CD4-positive, alpha-beta T cell treated with Interleukin-4 for 1 hour (primary cell): Measurements from ENCODE around the gene TMEM51.

Experiments used
- DNase-seq, 2 donors: peaks; one replicate each; pipeline ENCODE4 v3.0.0-alpha.2; 2020 to 2022

TMEM51 gene

GRCh38 chr1:15153184-15153841, at the start of gene TMEM51:
Gene TMEM51 (plus strand): TSS chr1:15153747. CDS start chr1:15215088, 61,341 bp downstream.
- DNase-seq = no peak

DNA sequence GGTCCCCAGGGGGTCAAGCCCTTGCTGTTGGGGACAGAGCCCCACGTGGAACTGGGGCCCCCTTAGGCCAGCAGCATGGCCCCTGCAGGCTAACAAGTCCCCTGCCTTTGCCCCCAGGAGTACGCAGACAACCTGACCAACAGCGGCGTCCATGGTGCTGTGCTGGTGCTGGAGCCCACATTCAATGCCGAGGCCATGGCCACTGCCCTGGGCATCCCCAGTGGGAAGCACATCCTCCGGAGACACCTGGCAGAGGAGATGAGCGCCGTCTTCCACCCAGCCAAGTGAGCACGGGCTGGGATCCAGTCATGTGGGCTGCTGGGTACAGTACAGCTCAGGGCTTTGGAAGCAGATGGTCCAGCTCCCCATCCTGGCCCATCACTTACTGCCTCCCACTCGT, 49.6 kb upstream of the TMEM51 start:
- DNase-seq = no peak

DNA sequence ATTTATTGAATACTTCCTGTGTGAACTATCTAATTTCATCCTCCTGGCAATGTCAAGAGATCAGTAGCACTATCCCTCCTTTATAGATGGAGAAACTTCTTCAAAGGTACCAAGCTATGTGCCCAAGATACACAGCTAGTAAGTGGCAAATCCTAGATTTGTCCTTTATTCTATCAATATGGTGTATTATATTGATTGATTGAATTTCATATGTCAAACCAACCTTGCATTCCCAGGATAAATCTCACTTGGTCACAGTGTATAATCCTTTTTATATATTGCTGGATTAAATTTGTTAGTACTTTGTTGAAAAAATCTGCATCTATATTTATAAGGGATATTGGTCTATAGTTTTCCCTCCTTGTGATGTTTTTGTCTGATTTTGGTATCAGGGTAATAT, 48.8 kb upstream of the TMEM51 start:
- DNase-seq = no peak

- DNase-seq = no peak
Measured at GRCh38 chr1:15106608-15107007, 46.9 kb upstream of the TMEM51 start.

GRCh38 chr1:15107058-15107687, 46.4 kb upstream of the TMEM51 start:
- no peak for DNase-seq

- no peak for DNase-seq
Measured at GRCh38 chr1:15107911-15108310, 45.6 kb upstream of the TMEM51 start.

DNA sequence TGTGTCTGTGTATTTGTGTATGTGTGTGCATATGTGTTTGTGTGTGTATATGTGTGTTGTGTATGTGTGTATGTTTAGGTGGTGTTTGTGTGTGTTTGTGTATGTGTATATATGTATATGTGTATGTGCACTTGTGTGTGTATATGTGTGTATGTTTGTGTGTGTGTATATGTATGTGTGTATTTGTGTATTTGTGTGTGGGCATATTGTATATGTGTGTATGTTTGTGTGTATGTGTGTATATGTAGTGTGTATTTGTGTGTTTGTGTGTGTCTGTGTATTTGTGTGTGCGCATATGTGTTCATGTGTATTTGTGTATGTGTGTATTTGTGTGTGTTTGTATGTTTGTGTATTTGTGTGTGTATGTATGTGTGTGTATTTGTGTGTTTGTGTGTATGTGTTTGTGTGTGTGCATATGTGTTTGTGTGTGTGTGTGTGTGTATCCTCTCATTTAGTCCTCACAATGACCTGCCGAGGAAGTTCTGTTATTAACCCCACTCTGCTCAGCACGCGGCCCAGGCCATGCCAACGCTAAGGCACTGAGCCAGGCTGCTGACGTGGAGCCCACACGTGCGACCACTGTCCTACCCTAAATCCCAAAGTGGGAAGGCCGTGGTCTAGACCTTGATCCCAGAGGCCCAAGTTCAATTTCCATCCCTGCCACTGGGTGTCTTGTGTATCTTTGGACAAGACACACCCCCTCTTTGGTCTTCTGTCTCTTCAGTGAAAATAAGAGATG, 43.2 kb upstream of the TMEM51 start:
- no peak for DNase-seq

DNA sequence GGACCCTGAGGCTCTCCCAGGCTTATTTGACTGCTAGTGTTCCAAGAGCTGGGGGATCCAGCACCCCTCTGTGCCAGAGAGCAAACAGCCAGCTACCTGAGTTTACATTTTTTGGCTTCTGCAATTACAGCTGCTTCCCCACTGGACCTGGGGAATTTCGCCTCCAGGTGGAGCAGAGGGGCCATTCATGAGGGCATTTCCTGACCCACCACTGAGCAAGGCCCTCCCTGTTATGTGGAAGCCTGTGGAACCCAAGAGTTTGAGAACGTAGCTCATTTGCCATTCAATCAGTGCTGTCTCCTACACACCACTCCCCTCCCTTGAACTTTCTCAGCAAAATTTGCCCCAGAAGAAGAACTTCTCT, 42.7 kb upstream of the TMEM51 start:
- DNase-seq = no peak

GRCh38 chr1:15113146-15113545, 40.4 kb upstream of the TMEM51 start:
- no peak for DNase-seq

DNA sequence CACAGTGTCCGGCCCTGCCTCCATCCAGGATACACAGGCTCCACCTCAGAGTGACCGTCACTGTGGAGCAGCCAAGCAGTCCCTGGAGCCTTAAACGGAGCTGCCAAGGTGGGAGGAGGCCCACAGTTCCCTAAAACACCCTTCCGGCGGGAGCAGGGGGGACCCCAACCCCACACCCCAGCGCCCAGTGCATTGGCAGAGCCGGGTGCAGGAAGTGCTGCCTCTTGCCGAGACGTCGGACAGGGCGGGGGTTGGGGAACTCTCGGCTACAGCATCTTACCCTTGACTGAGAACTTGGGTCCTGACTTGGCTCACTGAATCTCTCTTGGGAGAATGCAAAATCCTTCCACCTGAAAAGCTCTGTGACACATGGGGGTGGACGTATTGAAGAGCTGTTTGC, 38.7 kb upstream of the TMEM51 start:
- DNase-seq = no peak

GRCh38 chr1:15115542-15116330, 37.8 kb upstream of the TMEM51 start:
- no peak for DNase-seq

GRCh38 chr1:15116966-15117365, 36.6 kb upstream of the TMEM51 start:
- DNase-seq = no peak

- DNase-seq = no peak
Measured at GRCh38 chr1:15117671-15118325, 35.7 kb upstream of the TMEM51 start.

GRCh38 chr1:15118579-15118978, 35.0 kb upstream of the TMEM51 start:
- no peak for DNase-seq

DNA sequence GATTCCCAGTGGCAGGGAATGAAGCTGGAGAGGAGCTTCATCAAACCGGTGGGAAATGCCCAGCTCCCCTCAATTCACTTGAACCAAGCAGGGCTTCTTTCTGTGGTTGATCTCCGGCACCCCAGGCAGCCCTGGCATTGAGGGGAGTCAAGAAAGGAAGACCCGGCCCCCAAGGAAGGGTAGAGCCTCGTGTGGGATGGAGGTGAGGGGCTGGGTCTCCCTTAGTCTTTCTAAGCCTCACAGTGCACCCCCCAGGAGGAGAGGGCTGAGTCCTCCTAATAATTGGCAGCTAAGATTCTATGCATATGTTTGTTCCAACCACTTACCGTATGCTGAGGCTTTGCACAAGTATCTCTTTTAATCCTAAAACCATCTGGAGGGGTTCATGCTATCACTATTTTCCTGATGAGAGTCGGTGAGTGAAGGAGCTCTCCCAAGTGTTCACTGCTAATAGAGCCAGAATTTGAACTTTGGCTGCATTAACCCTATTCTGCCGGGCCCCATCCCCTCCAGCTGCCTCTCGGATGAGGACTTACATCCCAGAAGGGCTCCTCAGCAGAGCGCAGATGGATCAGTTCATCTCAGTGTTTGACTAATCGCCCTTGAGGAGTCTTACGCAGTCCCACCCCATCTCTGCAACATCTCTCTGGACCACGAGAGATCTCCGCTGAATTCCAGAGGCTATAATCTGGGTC, 33.1 kb upstream of the TMEM51 start:
- DNase-seq = no peak

DNA sequence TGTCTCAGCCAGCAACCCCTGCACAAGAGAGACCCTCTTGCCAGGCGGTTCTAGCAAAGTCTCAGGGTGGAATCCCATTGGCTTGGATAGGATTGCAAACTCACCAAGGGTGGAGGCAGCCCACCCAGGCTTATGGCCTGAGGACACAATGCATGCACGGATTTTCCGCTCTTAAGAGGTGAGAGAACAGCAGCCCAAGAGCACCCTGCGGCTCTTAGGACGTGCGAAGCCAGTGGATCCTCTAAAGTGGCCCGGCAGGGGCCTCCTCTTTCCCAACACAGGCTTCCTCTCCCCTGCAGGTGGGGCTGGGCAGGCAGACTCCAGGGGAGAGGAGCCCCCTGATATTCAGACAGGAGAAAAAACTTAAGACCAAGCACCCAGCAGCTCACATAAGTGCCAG, 31.2 kb upstream of the TMEM51 start:
- DNase-seq = no peak

DNA sequence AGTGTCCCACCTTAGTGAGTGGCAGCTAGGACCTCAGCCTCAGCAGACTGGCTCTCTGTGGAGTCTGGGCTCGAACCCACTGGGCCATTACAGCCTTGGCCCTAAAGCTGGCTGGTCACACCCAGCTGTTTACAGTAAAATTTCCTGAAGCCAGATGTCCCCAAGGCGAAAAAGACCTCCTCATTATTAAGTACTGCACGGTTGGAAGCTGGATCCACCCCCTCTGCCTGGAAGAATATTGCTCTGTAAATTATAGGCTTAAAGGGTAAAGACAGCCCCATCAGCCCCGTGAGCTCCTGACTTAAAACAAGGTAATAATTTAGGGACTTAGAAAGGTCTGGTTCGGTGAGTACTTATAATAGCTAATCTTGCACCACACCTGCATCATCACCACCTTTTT, 30.3 kb upstream of the TMEM51 start:
- DNase-seq = no peak

- no peak for DNase-seq
Measured at GRCh38 chr1:15123925-15124324, 29.6 kb upstream of the TMEM51 start.

GRCh38 chr1:15124362-15125100, 29.0 kb upstream of the TMEM51 start:
- no peak for DNase-seq

GRCh38 chr1:15125101-15125745, 28.3 kb upstream of the TMEM51 start:
- DNase-seq = no peak

GRCh38 chr1:15128077-15128476, 25.5 kb upstream of the TMEM51 start:
- no peak for DNase-seq
